Activated gamma-delta T cell (primary cell): ENCODE measurements around the gene CWF19L1.
"Not testable (repeated sequence)": the region's sequence is repeated elsewhere in the genome, so short reads cannot be mapped to it uniquely, and the experiment has no call there.

Experiments
- DNase-seq: peaks from one replicate; lab custom pipeline; 2025; lab: John Stamatoyannopoulos, UW
- total RNA-seq, 2 donors: gene quantifications; one replicate each; lab custom pipeline; 2026; lab: John Stamatoyannopoulos, UW

CWF19L1 gene
- total RNA-seq, result 73.4 to 88.1 reads per million in 2 donors

GRCh38 chr10:100267239-100268104 lies at the start of gene CWF19L1:
TSS of gene CWF19L1 (minus strand) at chr10:100267638. CDS start at chr10:100267593, 45 bp downstream.
- peak; percentile 42 for DNase-seq

- no peak for DNase-seq
Observed at GRCh38 chr10:100315615-100316014, 48.2 kb upstream of the CWF19L1 start.

GRCh38 chr10:100311298-100311697 lies 43.9 kb upstream of the CWF19L1 start:
- no peak for DNase-seq

- no peak for DNase-seq
Observed at GRCh38 chr10:100307684-100308083, 40.2 kb upstream of the CWF19L1 start.

GRCh38 chr10:100306861-100307260 lies 39.4 kb upstream of the CWF19L1 start:
- no peak for DNase-seq

- no peak for DNase-seq
Observed at GRCh38 chr10:100304414-100304813, 37.0 kb upstream of the CWF19L1 start.

- no peak for DNase-seq
Observed at GRCh38 chr10:100303724-100304319, 36.4 kb upstream of the CWF19L1 start.

- DNase-seq, result not testable (repeated sequence)
Observed at GRCh38 chr10:100301123-100301522, 33.7 kb upstream of the CWF19L1 start.

- DNase-seq, result no peak
Observed at GRCh38 chr10:100297242-100297641, 29.8 kb upstream of the CWF19L1 start.

GRCh38 chr10:100293066-100293465 lies 25.6 kb upstream of the CWF19L1 start:
- DNase-seq, result no peak

- not testable (repeated sequence) for DNase-seq
Observed at GRCh38 chr10:100292300-100292699, 24.9 kb upstream of the CWF19L1 start.

- no peak for DNase-seq
Observed at GRCh38 chr10:100291356-100291755, 23.9 kb upstream of the CWF19L1 start.

GRCh38 chr10:100289641-100290040 lies 22.2 kb upstream of the CWF19L1 start:
- no peak for DNase-seq

- no peak for DNase-seq
Observed at GRCh38 chr10:100288196-100288595, 20.8 kb upstream of the CWF19L1 start.

- DNase-seq, result no peak
Observed at GRCh38 chr10:100287756-100288155, 20.3 kb upstream of the CWF19L1 start.

- peak; percentile 75 for DNase-seq
Observed at GRCh38 chr10:100286051-100287033, 18.9 kb upstream of the CWF19L1 start, which contains the start of gene BLOC1S2. TSS of gene BLOC1S2 (minus strand) at chr10:100286680. CDS start at chr10:100286659, 21 bp downstream.

GRCh38 chr10:100285326-100285725 lies 17.9 kb upstream of the CWF19L1 start:
- DNase-seq, result not testable (repeated sequence)

GRCh38 chr10:100282907-100283306 lies 15.5 kb upstream of the CWF19L1 start:
- no peak for DNase-seq

- DNase-seq, result not testable (repeated sequence)
Observed at GRCh38 chr10:100276971-100277370, 9.5 kb upstream of the CWF19L1 start.

- DNase-seq, result no peak
Observed at GRCh38 chr10:100265821-100266485, 1.5 kb downstream of the CWF19L1 start.

- DNase-seq, result no peak
Observed at GRCh38 chr10:100254191-100254590, 13.2 kb downstream of the CWF19L1 start.
